ENCODE data around the gene TTC7B. TPM values are rescaled to one million over a fixed set of nuclear protein-coding genes. Genes with fewer than 3 reads are reported as not detected.

Gene TTC7B
- total and polyA plus RNA-seq, 2 donors (not counting 3 experiments of a cell fraction or from before 2014, with no cell fraction given): 46.8 to 76.5 TPM

DNA sequence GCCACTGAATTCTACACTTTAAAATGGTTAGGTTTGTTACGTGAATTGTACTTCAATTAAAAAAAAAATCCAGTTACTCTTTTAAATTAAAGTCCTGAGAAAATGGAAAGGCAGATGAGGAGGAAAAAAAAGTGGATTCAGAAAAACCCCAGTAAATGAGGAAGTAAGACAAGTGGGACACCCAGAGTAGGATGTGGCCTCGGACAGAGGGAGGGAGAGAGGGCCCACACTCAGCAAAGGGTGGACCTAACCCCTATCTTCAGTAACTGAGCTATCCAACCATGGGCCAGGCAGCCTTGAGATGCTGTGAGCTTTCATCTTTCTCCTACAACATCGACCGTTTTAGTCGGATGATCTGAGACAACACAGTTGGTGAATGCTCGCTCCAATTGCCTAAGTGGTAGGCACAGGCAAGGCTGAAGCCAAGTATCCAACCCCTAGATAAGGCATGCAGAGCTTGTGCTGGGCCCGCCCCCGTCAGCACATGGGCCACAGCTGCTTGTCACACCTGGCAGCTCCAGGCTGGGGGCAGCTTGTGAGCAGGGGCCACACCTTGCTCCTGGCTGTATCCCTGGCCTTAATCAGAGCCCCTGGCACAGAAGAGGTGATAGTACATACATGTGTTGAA is 142.1 kb downstream of the TTC7B start:
- dilution Hi-C loops (cut with MboI; ENCODE audit: extremely low pct_ligation_motif_present, low sequenced_read_pairs) (no loop called here), intact Hi-C loops (cut with micrococcal nuclease) (no loop called here)
- H3K9me1 ChIP-seq (replicated peaks; ENCODE audit: control insufficient read depth, extremely low read depth, insufficient read depth, low read length): no peaks in the 10 kb centered on the region
- H4K20me1 ChIP-seq (replicated peaks; ENCODE audit: control insufficient read depth, extremely low read depth, insufficient read depth, low read length): no peaks in the 10 kb centered on the region
- H2AFZ ChIP-seq (ENCODE audit: low read depth, low read length): no peak overlapping the region
- FAIRE-seq (no peak), DNase-seq (ENCODE audit: low read depth, low spot score) (no peak)
- ChIA-PET POLR2A (no interaction called here), CTCF (interaction anchor here (1.4 kb wide), 1 partner anchor 15 kb away, joined by 4 read pairs; no protein-coding TSS in a partner anchor)
- BruUV-seq (replicated peaks): no TSS peak
- TF ChIP-seq MYC (IDR thresholded peaks at IDR 0.05; ENCODE audit: low read depth, low read length): no peak
- no peak for TF ChIP-seq GATA2 (IDR thresholded peaks at IDR 0.05; ENCODE audit: insufficient read depth, insufficient read length, low read depth, low read length)
- TF ChIP-seq POLR2A (IDR thresholded peaks at IDR 0.05; ENCODE audit: low read depth, low read length): no peak
- TF ChIP-seq, protein P1, sequence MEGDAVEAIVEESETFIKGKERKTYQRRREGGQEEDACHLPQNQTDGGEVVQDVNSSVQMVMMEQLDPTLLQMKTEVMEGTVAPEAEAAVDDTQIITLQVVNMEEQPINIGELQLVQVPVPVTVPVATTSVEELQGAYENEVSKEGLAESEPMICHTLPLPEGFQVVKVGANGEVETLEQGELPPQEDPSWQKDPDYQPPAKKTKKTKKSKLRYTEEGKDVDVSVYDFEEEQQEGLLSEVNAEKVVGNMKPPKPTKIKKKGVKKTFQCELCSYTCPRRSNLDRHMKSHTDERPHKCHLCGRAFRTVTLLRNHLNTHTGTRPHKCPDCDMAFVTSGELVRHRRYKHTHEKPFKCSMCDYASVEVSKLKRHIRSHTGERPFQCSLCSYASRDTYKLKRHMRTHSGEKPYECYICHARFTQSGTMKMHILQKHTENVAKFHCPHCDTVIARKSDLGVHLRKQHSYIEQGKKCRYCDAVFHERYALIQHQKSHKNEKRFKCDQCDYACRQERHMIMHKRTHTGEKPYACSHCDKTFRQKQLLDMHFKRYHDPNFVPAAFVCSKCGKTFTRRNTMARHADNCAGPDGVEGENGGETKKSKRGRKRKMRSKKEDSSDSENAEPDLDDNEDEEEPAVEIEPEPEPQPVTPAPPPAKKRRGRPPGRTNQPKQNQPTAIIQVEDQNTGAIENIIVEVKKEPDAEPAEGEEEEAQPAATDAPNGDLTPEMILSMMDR (IDR thresholded peaks at IDR 0.05; ENCODE audit: extremely low read depth in 1 of 2, insufficient read depth in 1 of 2, low read depth in 1 of 2, low read length in 2 of 2): no peak
- H3K4me2 ChIP-seq (ENCODE audit: insufficient read depth, low read length): no peak overlapping the region
- no peaks in the 10 kb centered on the region for H3K27me3 ChIP-seq (ENCODE audit: control insufficient read depth in 2 of 2, insufficient read depth in 2 of 2, low read length in 2 of 2)
- H3K36me3 ChIP-seq (ENCODE audit: control insufficient read depth in 2 of 2, extremely low read depth in 1 of 2, insufficient read depth in 2 of 2, low read length in 2 of 2): peaks cover 0 to 8% of the 10 kb centered on the region in 2 experiments
- no peaks in the 10 kb centered on the region for H3K9me3 ChIP-seq (replicated peaks; ENCODE audit: control insufficient read depth, insufficient read depth, low read length)
- H3K9ac ChIP-seq (replicated peaks; ENCODE audit: extremely low read depth, insufficient read depth, low read length): no peak overlapping the region
- H3K27ac ChIP-seq (ENCODE audit: insufficient read depth, low read depth, low read length): no peak overlapping the region
- peaks cover 19% of the 10 kb centered on the region for H3K4me1 ChIP-seq (ENCODE audit: control insufficient read depth, extremely low read depth, insufficient read depth, low read length)
- no peak overlapping the region for H3K4me3 ChIP-seq (replicated peaks in 1 of 3; ENCODE audit: insufficient read depth in 1 of 3, low read depth in 1 of 3, low read length in 3 of 3)
- no peaks in the 10 kb centered on the region for H3K79me2 ChIP-seq (ENCODE audit: control insufficient read depth, insufficient read depth, low read length)

All from endothelial cell of umbilical vein (primary cell).